IMR-90 (cell line): Measurements from ENCODE around the gene RPL23. TPM values are rescaled to one million over a fixed set of nuclear protein-coding genes. Genes with fewer than 3 reads are reported as not detected.

ENCODE experiments used
- ATAC-seq: fragments of 200-7000 bp; cut with Tn5 transposase; 2 replicates; pipeline ENCODE4 v1.9.1; 2020; ENCODE audit warnings: low read depth, mild to moderate bottlenecking, moderate library complexity
- BruUV-seq: library from RNA; stranded (reverse); fragments of 400-500 nt; replicated peaks from 2 replicates; lab custom pipeline; 2021; lab: Mats Ljungman, UMichigan
- CTCF ChIA-PET: fragments of 300-600 bp; formaldehyde crosslinking; extraction: SDS; loops from one replicate; lab custom pipeline; 2021; ENCODE audit warnings: antibody characterized with exemption; lab: Yijun Ruan, JAX
- POLR2A ChIA-PET: fragments of 300-600 bp; sonication (Branson Sonifier 250); formaldehyde crosslinking; loops from one replicate; lab custom pipeline; 2022; ENCODE audit warnings: antibody characterized with exemption; ENCODE audit not compliant: unreplicated experiment; lab: Charles Lee
- DNase-seq: peaks from one replicate; pipeline ENCODE4 v3.0.0; 2013
- H2AFZ ChIP-seq: replicated peaks from 2 replicates; pipeline ENCODE3; 2013; ENCODE audit warnings: low read length, mild to moderate bottlenecking; ENCODE audit not compliant: poor library complexity
- H2AK5ac ChIP-seq: 2 replicates; pipeline ENCODE4 v1.6.1; 2013; ENCODE audit warnings: low read depth, low read length, inconsistent platforms
- H2AK9ac ChIP-seq: replicated peaks from 2 replicates; pipeline ENCODE3; 2013; ENCODE audit warnings: mild to moderate bottlenecking, low read depth, low read length, moderate library complexity; ENCODE audit not compliant: poor library complexity
- H2BK120ac ChIP-seq: 2 replicates; pipeline ENCODE4 v1.6.1; 2013; ENCODE audit warnings: low read depth, low read length, inconsistent platforms
- H2BK15ac ChIP-seq: 3 replicates; pipeline ENCODE4 v1.6.1; 2013; ENCODE audit warnings: low read depth, low read length, inconsistent platforms
- H2BK20ac ChIP-seq: 2 replicates; pipeline ENCODE4 v1.6.1; 2013; ENCODE audit warnings: low read depth, mild to moderate bottlenecking, inconsistent platforms, low read length, moderate library complexity
- H2BK5ac ChIP-seq: 2 replicates; pipeline ENCODE4 v1.6.1; 2013; ENCODE audit warnings: mild to moderate bottlenecking, low read depth, low read length, inconsistent platforms; ENCODE audit not compliant: poor library complexity, severe bottlenecking
- H3K14ac ChIP-seq: replicated peaks from 2 replicates; pipeline ENCODE4 v1.6.1; 2013; ENCODE audit warnings: low read depth, low read length, inconsistent platforms
- H3K18ac ChIP-seq: 2 replicates; pipeline ENCODE4 v1.6.1; 2013; ENCODE audit warnings: low read depth, low read length, control low read depth
- H3K23ac ChIP-seq: 2 replicates; pipeline ENCODE4 v1.6.1; 2013; ENCODE audit warnings: low read depth, low read length, inconsistent platforms
- H3K27ac ChIP-seq: 2 replicates; pipeline ENCODE4 v1.5.1; 2013; ENCODE audit warnings: mild to moderate bottlenecking, control low read depth, low read length; ENCODE audit not compliant: insufficient read depth
- H3K27me3 ChIP-seq: 2 replicates; pipeline ENCODE4 v1.6.1; 2013; ENCODE audit warnings: low read length; ENCODE audit not compliant: control insufficient read depth, insufficient read depth
- H3K36me3 ChIP-seq: 2 replicates; pipeline ENCODE4 v1.6.1; 2013; ENCODE audit warnings: low read length, mixed read lengths; ENCODE audit not compliant: control insufficient read depth, insufficient read depth
- H3K4ac ChIP-seq: 2 replicates; pipeline ENCODE4 v1.6.1; 2013; ENCODE audit warnings: low read depth, low read length, inconsistent platforms
- H3K4me1 ChIP-seq: 2 replicates; pipeline ENCODE4 v1.6.1; 2013; ENCODE audit warnings: low read length, mixed read lengths; ENCODE audit not compliant: control insufficient read depth, insufficient read depth
- H3K4me2 ChIP-seq: 2 replicates; pipeline ENCODE4 v1.6.1; 2013; ENCODE audit warnings: low read depth, mild to moderate bottlenecking, control low read depth, low read length, moderate library complexity
- H3K4me3 ChIP-seq: 2 replicates; pipeline ENCODE4 v1.5.1; 2013; ENCODE audit warnings: low read depth, mild to moderate bottlenecking, control low read depth, low read length, moderate library complexity; ENCODE audit not compliant: insufficient read depth
- H3K56ac ChIP-seq: 2 replicates; pipeline ENCODE4 v1.6.1; 2013; ENCODE audit warnings: low read length, inconsistent platforms; ENCODE audit not compliant: insufficient read depth; ENCODE audit errors: extremely low read depth
- H3K79me1 ChIP-seq, 2 experiments: 2 replicates each; pipeline ENCODE4 v1.6.1; 2013; ENCODE audit warnings: low read length in 2 of 2, inconsistent platforms in 1 of 2, low read depth in 1 of 2
- H3K9ac ChIP-seq: 2 replicates; pipeline ENCODE4 v1.6.1; 2013; ENCODE audit warnings: low read depth, low read length, control low read depth
- H3K9me1 ChIP-seq: 2 replicates; pipeline ENCODE4 v1.6.1; 2013; ENCODE audit warnings: low read length, inconsistent platforms; ENCODE audit not compliant: insufficient read depth
- H3K9me3 ChIP-seq: 2 replicates; pipeline ENCODE4 v1.6.1; 2013; ENCODE audit warnings: low read length; ENCODE audit not compliant: control insufficient read depth, insufficient read depth
- H4K20me1 ChIP-seq: 2 replicates; pipeline ENCODE4 v1.6.1; 2013; ENCODE audit warnings: low read length, inconsistent platforms; ENCODE audit not compliant: insufficient read depth
- H4K5ac ChIP-seq: 2 replicates; pipeline ENCODE4 v1.6.1; 2013; ENCODE audit warnings: mild to moderate bottlenecking, low read depth, low read length, control low read depth
- H4K8ac ChIP-seq, 2 experiments: 2 replicates each; pipeline ENCODE4 v1.6.1; 2013; ENCODE audit warnings: low read depth in 2 of 2, low read length in 2 of 2, control low read depth in 1 of 2, inconsistent platforms in 1 of 2
- H4K91ac ChIP-seq: 2 replicates; pipeline ENCODE4 v1.6.1; 2013; ENCODE audit warnings: low read depth, low read length, inconsistent platforms; ENCODE audit not compliant: insufficient read depth
- SMC3 ChIP-seq: fragments of 150-350 bp; IDR thresholded peaks from 2 replicates; pipeline ENCODE4 v1.6.1; 2016; ENCODE audit warnings: low read depth, mild to moderate bottlenecking, antibody characterized with exemption, low read length, moderate library complexity
- WGBS, 2 experiments: methylation state at CpG; one replicate each; pipeline versions ENCODE4 v1.1.5 to v1.1.7; 2013; ENCODE audit warnings: missing lambda C conversion rate in 2 of 2; ENCODE audit not compliant: insufficient read length in 1 of 2; ENCODE audit errors: extremely low coverage in 2 of 2; 5-methylcytosine and 5-hydroxymethylcytosine counted together
- dilution Hi-C: fragments of 300-500 bp; cut with HindIII; formaldehyde crosslinking; loops from one replicate; pipeline ENCODE4 v1.14.3; 2018; ENCODE audit warnings: low sequenced_read_pairs; ENCODE audit not compliant: unreplicated experiment
- in situ Hi-C: fragments of 300-500 bp; cut with MboI; formaldehyde crosslinking; loops from 3 replicates; pipeline ENCODE4 v1.14.3; 2019; ENCODE audit warnings: low sequenced_read_pairs, inconsistent platforms, mixed read lengths
- intact Hi-C: fragments of 100-400 bp; cut with micrococcal nuclease; formaldehyde crosslinking; loops from 2 replicates; pipeline ENCODE4 v1.10.0; 2022
- polyA plus RNA-seq, 3 experiments: library from polyadenylated mRNA; depleted of rRNA; stranded (reverse); fragments of >200 nt; gene quantifications; 2 replicates each; pipeline ENCODE4 v1.2.3, GENCODE V29; 2012; ENCODE audit warnings: low replicate concordance in 1 of 3
- total RNA-seq: library from RNA; depleted of rRNA; stranded (reverse); fragments of >200 nt; gene quantifications from 2 replicates; pipeline ENCODE4 v1.2.3, GENCODE V29; 2012
- TF ChIP-seq, protein P1 (sequence below): fragments of 150-350 bp; IDR thresholded peaks from 2 replicates; pipeline ENCODE4 v1.6.1; 2017; ENCODE audit warnings: mild to moderate bottlenecking, antibody characterized with exemption, low read length, low read depth

Gene RPL23
- total and polyA plus RNA-seq, 2 of the 4 experiments (the other 2 are of a cell fraction) = 1,170 to 2,308 TPM

- peaks cover 11% of the 10 kb centered on the region for H4K20me1 ChIP-seq
- peak overlapping the region; percentile 85 for H3K4me2 ChIP-seq
- H4K8ac ChIP-seq = peak overlapping the region; percentile 99 to 100
- 0 out of 2 replicates have a peak, but pooled peaks cover 3% of the 10 kb centered on the region for H3K4me1 ChIP-seq
- H2BK15ac ChIP-seq = peak overlapping the region; percentile 28; the same call in 1 of the 3 replicates
- peaks cover 3% of the 10 kb centered on the region; the same call in 1 of the 2 replicates for H3K27me3 ChIP-seq
- ATAC-seq = no peak
- in situ Hi-C loops (no loop called here), intact Hi-C loops (loop anchor here (1.0 kb wide), 1 partner anchor 26 kb away; no protein-coding TSS in a partner anchor), dilution Hi-C loops (no loop called here)
- peak overlapping the region; percentile 91 for H3K23ac ChIP-seq
- no peak for DNase-seq
- H4K91ac ChIP-seq = peak overlapping the region; percentile 98
- CTCF ChIA-PET = no interaction called here
- H3K36me3 ChIP-seq = peaks cover 6% of the 10 kb centered on the region
- peak overlapping the region; percentile 82 for H2BK120ac ChIP-seq
- POLR2A ChIA-PET = no interaction called here
- peak overlapping the region; percentile 99 for H2BK5ac ChIP-seq
- H3K18ac ChIP-seq = peak overlapping the region; percentile 83; the same call in 1 of the 2 replicates
- peak overlapping the region; percentile 99 for H2AK9ac ChIP-seq
- peak overlapping the region; percentile 83 for H3K9ac ChIP-seq
- H3K4me3 ChIP-seq = peak overlapping the region; percentile 62; the same call in 1 of the 2 replicates
- peak overlapping the region; percentile 99 for H4K5ac ChIP-seq
- H3K9me1 ChIP-seq = no peaks in the 10 kb centered on the region
- H2BK20ac ChIP-seq = peak overlapping the region; percentile 54
- 90% methylated on average over 4 of the region's 17 CpGs; no CpG with 5 or more reads in 1 of the 2 experiments for WGBS, 2 experiments
- H3K56ac ChIP-seq = 0 out of 2 replicates have a peak overlapping the region, but pooled peaks have one; percentile 92
- H2AK5ac ChIP-seq = peak overlapping the region; percentile 95
- peak overlapping the region; percentile 97 for H2AFZ ChIP-seq
- H3K14ac ChIP-seq = peak overlapping the region; percentile 96; the same call in 1 of the 2 replicates
- BruUV-seq = no TSS peak
- H3K79me1 ChIP-seq = peaks cover 3 to 37% of the 10 kb centered on the region in 2 experiments
- no peaks in the 10 kb centered on the region for H3K9me3 ChIP-seq
- peak overlapping the region; percentile 91 for H3K27ac ChIP-seq
- peak overlapping the region; percentile 95 for H3K4ac ChIP-seq
- TF ChIP-seq, protein P1, sequence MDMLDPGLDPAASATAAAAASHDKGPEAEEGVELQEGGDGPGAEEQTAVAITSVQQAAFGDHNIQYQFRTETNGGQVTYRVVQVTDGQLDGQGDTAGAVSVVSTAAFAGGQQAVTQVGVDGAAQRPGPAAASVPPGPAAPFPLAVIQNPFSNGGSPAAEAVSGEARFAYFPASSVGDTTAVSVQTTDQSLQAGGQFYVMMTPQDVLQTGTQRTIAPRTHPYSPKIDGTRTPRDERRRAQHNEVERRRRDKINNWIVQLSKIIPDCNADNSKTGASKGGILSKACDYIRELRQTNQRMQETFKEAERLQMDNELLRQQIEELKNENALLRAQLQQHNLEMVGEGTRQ = no peak
- no peak for TF ChIP-seq SMC3
These were observed 27.7 kb downstream of the RPL23 start for GRCh38 chr17:38825762-38826247.
